22Rv1 (cell line): Measurements from ENCODE around the gene PSMD11.

Source experiments
- H3K27ac ChIP-seq: fragments of 450-650 bp; 2 replicates; pipeline ENCODE4 v1.5.1; 2017
- CTCF ChIP-seq: fragments of 450-650 bp; IDR thresholded peaks from 2 replicates; pipeline ENCODE4 v1.5.1; 2017; ENCODE audit warnings: mild to moderate bottlenecking
- ZFX ChIP-seq: fragments of 450-650 bp; IDR thresholded peaks from 2 replicates; pipeline ENCODE4 v1.6.1; 2017; ENCODE audit warnings: antibody characterized with exemption, borderline replicate concordance

Gene PSMD11

GRCh38 chr17:32464374-32464773 lies 20.1 kb downstream of the PSMD11 start:
- TF ChIP-seq ZFX (no peak), CTCF (no peak)
- H3K27ac ChIP-seq, result no peak overlapping the region

- no peak overlapping the region for H3K27ac ChIP-seq
- TF ChIP-seq ZFX (no peak), CTCF (no peak)
Measured at GRCh38 chr17:32467949-32468348, 23.6 kb downstream of the PSMD11 start.

GRCh38 chr17:32470405-32471167 lies 26.3 kb downstream of the PSMD11 start:
- no peak overlapping the region for H3K27ac ChIP-seq
- TF ChIP-seq CTCF (no peak), ZFX (no peak)

- TF ChIP-seq ZFX, result no peak
- no peak for TF ChIP-seq CTCF
- no peak overlapping the region for H3K27ac ChIP-seq
Measured at GRCh38 chr17:32471652-32472051, 27.3 kb downstream of the PSMD11 start.

GRCh38 chr17:32475258-32475657 lies 30.9 kb downstream of the PSMD11 start:
- H3K27ac ChIP-seq, result no peak overlapping the region
- TF ChIP-seq CTCF, result no peak
- no peak for TF ChIP-seq ZFX

- H3K27ac ChIP-seq, result no peak overlapping the region
- TF ChIP-seq CTCF, result no peak
- no peak for TF ChIP-seq ZFX
Measured at GRCh38 chr17:32477220-32477619, 32.9 kb downstream of the PSMD11 start.

GRCh38 chr17:32479074-32479617 lies 34.8 kb downstream of the PSMD11 start:
- no peak overlapping the region for H3K27ac ChIP-seq

More at GRCh38 chr17:32479074-32479617, 34.8 kb downstream of the PSMD11 start:
- TF ChIP-seq CTCF (no peak), ZFX (no peak)
